Immature natural killer cell (primary cell): ENCODE results near the gene CALML3. TPM values are rescaled to one million over a fixed set of nuclear protein-coding genes. Genes with fewer than 3 reads are reported as not detected.

Experiments
- DNase-seq, 3 donors: peaks; one replicate each; pipeline ENCODE4 v3.0.0; 2022; ENCODE audit warnings: mixed read lengths in 1 of 3
- H3K27ac Mint-ChIP-seq, 6 donors: one replicate each; pipeline ENCODE4 v1.8.0; 2020; ENCODE audit warnings: mixed read lengths in 6 of 6, mild to moderate bottlenecking in 5 of 6, inconsistent platforms in 4 of 6, moderate library complexity in 3 of 6
- H3K27me3 Mint-ChIP-seq, 3 donors: one replicate each; pipeline ENCODE4 v1.8.0; 2020 to 2021; ENCODE audit warnings: low read depth in 3 of 3, mild to moderate bottlenecking in 3 of 3, mixed read lengths in 3 of 3, moderate library complexity in 3 of 3, inconsistent platforms in 1 of 3
- H3K36me3 Mint-ChIP-seq, 3 donors: one replicate each; pipeline ENCODE4 v1.8.0; 2020; ENCODE audit warnings: mixed read lengths in 3 of 3, inconsistent platforms in 2 of 3, mild to moderate bottlenecking in 2 of 3
- H3K4me1 Mint-ChIP-seq, 2 donors: one replicate each; pipeline ENCODE4 v1.8.0; 2020; ENCODE audit warnings: inconsistent platforms in 2 of 2, mild to moderate bottlenecking in 2 of 2, mixed read lengths in 2 of 2, moderate library complexity in 1 of 2
- H3K4me3 Mint-ChIP-seq, 5 donors: one replicate each; pipeline ENCODE4 v1.8.0; 2020; ENCODE audit warnings: mild to moderate bottlenecking in 5 of 5, mixed read lengths in 5 of 5, inconsistent platforms in 3 of 5, moderate library complexity in 3 of 5
- H3K9me3 Mint-ChIP-seq, 6 donors: one replicate each; pipeline ENCODE4 v1.8.0; 2020; ENCODE audit warnings: mild to moderate bottlenecking in 6 of 6, mixed read lengths in 6 of 6, inconsistent platforms in 4 of 6, moderate library complexity in 3 of 6
- polyA plus RNA-seq, 3 donors: library from polyadenylated mRNA; unstranded; fragments of 300-500 nt; fragmentation: Illumina TruSeq; gene quantifications; one replicate each; pipeline ENCODE4 v1.2.3, GENCODE V29; 2021

Gene CALML3
- polyA plus RNA-seq, 3 donors from 2014 or later: not detected

DNA sequence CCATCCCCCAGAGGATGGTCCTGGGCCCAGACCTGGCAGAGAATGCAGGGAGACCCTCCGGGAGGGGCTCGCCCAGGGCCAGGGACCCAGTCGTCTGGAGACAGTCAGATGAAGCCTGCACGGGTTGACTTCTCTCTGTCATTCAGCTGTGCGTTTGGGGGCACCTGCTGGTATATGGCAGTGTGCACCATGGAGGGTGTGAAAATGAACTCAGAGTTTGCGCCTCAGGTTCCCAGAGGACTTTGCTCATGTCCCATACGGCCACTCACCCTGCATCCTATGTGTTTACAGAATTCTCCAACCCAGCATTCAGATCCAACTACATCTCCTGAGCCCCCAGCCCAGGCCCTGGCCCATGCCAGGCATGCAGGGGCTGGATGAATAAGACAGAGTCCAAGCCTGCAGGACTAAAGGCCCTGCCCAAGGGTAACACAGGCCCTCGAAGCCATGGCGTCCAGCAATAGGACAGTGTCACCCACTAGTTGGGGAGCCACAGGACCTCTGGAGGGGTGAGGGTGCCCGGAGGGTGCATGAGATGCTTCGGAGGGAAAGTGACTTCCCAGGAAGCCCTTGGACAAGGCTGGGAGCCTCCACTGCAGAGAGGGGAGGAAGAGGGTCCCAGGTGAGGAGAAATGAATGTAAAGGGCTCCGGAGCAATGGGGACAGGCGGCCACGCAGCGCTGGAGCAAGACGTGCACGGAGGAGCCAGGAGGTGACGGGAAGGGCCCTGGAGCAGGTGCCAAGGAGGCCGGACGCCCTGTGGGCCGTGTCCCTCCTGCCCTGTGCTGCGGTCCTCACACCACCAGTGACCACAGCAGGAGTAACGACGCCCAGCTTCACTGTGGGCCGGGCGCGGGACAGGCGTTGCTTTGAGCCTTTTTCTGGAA is 36.3 kb downstream of the CALML3 start:
- Mint-ChIP-seq H3K27ac (no peak overlapping the region), H3K4me3 (no peak overlapping the region), H3K27me3 (peaks cover 0 to 3% (median 2%) of the 10 kb centered on the region in 3 donors), H3K36me3 (no peaks in the 10 kb centered on the region), H3K4me1 (peaks cover 9 to 11% of the 10 kb centered on the region in 2 donors), H3K9me3 (no peaks in the 10 kb centered on the region)
- no peak for DNase-seq

- Mint-ChIP-seq H3K4me1 (peaks cover 9 to 11% of the 10 kb centered on the region in 2 donors), H3K4me3 (no peak overlapping the region), H3K27me3 (peaks cover 0 to 3% (median 2%) of the 10 kb centered on the region in 3 donors), H3K27ac (no peak overlapping the region), H3K36me3 (no peaks in the 10 kb centered on the region), H3K9me3 (no peaks in the 10 kb centered on the region)
- no peak for DNase-seq
Observed at GRCh38 chr10:5561704-5562645, 37.2 kb downstream of the CALML3 start.

DNA sequence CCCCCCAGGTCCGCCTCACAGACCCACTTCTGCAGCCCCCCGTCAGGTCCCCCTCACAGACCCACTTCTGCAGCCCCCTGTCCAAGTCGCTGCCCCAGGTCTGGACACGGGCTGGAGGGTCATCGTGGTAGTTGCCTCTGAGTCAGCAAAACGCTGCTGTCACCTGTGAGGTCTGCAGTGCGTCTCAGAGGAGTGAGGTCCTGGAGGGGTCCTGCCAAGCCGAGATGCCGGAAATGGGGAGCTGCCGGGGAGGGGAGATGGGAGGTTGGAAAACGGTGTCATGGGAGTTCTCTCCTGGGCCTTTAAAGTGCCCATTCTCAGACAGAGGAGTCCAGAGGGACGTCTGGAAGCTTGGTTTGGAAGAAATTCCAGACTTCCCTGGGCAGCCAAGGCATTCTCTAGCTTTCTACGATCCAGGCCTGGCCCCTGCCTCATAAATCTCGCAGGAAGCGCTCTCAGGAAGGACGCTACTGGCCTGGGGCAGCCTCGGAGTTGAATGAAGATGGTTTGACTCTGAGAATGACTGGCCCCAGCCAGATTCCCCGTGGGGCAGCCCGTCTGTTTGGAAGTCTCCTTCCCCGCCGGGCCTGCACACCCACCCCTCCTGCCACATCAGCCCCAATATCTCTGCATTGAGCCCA is 38.7 kb downstream of the CALML3 start:
- Mint-ChIP-seq H3K4me1 (peaks cover 9 to 11% of the 10 kb centered on the region in 2 donors), H3K9me3 (no peaks in the 10 kb centered on the region), H3K27ac (no peak overlapping the region), H3K36me3 (no peaks in the 10 kb centered on the region), H3K27me3 (peaks cover 0 to 3% (median 2%) of the 10 kb centered on the region in 3 donors), H3K4me3 (no peak overlapping the region)
- DNase-seq: no peak

DNA sequence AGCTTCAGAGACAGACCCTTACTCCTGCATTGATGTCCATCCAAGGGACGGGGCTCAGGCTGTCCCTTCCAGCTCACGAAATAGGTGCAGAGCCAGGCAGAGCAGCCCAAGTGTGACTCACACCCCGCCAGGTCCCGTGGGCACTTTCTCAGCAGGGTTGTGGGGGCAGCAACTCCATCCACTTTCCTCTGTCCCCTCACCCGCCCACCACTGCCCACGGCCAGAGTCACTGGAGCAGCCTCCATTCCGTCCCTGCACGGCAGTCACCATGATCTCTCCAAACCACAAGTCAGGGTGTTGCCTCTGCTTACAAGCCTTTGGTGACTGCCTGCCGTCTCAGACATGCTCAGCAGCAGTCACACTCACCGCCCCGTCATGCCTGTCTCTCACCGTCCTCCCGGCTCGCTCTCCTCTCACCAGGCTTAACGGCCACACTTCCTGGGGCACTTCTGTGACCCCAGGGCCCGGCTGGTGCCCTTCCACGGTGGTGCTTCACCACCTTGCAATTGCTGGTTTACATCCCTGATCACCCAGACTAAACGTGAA is 39.3 kb downstream of the CALML3 start:
- DNase-seq: peak; percentile 11 to 21 (median 15)
- peak overlapping the region; percentile 18 to 65 (median 48) for H3K4me3 Mint-ChIP-seq
- H3K4me1 Mint-ChIP-seq: peaks cover 9 to 11% of the 10 kb centered on the region in 2 donors
- H3K27me3 Mint-ChIP-seq: peaks cover 0 to 7% (median 2%) of the 10 kb centered on the region in 3 donors
- H3K9me3 Mint-ChIP-seq: no peaks in the 10 kb centered on the region
- no peaks in the 10 kb centered on the region for H3K36me3 Mint-ChIP-seq
- peak overlapping the region in 4 of 6 donors; percentile 40 to 60 (median 54) for H3K27ac Mint-ChIP-seq

GRCh38 chr10:5564537-5565204 is 39.9 kb downstream of the CALML3 start:
- no peak for DNase-seq
- Mint-ChIP-seq H3K36me3 (no peaks in the 10 kb centered on the region), H3K4me1 (peaks cover 9 to 11% of the 10 kb centered on the region in 2 donors), H3K27me3 (peaks cover 0 to 7% (median 2%) of the 10 kb centered on the region in 3 donors), H3K27ac (peak overlapping the region; percentile 11 to 71 (median 54)), H3K9me3 (no peaks in the 10 kb centered on the region), H3K4me3 (peak overlapping the region; percentile 18 to 65 (median 48))

DNA sequence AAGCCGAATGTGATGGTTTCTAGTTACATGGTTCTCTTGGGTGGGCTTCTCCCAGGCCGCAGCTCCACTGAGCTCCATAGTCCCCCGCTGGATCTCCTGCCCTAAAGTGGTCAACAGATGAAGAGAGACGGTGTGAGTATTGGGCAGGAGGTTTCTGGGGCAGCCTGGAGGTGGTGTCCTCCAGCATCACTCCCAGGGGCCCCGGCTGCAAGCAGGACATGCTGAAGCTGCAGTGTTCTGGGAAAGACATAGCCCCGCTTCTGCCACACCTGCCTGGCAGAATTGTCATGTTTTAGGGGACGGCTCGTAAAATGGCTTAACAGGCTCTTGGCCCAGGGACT is 40.4 kb downstream of the CALML3 start:
- Mint-ChIP-seq H3K4me1 (peaks cover 9 to 11% of the 10 kb centered on the region in 2 donors), H3K27ac (peak overlapping the region in 1 of 6 donors; percentile 11), H3K27me3 (peaks cover 0 to 7% (median 2%) of the 10 kb centered on the region in 3 donors), H3K9me3 (no peaks in the 10 kb centered on the region), H3K4me3 (no peak overlapping the region), H3K36me3 (no peaks in the 10 kb centered on the region)
- no peak for DNase-seq

DNA sequence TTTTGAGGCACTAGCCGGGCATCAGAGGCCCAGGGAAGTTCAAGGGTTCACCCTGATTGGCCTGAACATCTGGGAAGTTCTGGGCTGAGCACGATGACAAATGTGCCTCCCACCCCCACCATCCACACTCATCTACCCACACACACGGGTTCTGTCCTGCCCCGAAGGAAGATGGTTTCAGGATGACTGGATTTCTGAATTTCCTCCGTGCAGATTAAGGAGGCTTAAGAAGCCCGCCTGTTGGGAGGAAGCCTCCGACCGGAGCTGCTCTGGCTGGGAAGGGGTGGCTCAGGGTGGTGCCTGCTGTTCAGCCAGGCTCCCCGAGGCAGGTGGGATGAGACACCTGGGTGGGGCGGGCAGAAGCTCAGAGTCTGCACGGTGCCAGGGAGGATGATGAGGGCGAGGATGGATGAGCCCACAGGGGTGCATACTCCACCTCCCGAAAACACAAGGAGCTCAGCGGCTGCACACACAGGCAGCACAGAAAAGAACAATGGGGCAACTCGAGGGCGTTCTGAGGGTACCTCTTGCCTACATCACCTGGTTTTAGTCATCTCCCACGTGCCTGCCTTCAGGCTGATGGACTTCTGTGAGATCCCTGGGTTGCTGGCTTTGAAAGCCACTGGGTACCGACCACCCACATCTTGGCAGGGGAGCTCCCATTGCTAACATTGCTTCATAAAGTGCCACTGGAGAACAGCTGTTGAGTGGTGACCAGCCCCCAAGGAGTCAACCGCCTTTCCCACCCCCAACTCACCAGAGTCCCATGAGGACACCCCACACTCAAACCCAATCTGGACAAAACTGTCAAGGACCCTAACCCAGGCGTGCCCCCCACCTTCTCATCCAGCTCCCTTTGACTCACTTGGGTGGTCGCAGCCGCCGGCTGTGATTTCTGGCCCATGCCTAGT is 41.2 kb downstream of the CALML3 start:
- Mint-ChIP-seq H3K4me3 (no peak overlapping the region), H3K4me1 (peaks cover 9 to 11% of the 10 kb centered on the region in 2 donors), H3K36me3 (no peaks in the 10 kb centered on the region), H3K9me3 (no peaks in the 10 kb centered on the region), H3K27me3 (peaks cover 0 to 7% (median under 1%) of the 10 kb centered on the region in 3 donors), H3K27ac (no peak overlapping the region)
- no peak for DNase-seq

DNA sequence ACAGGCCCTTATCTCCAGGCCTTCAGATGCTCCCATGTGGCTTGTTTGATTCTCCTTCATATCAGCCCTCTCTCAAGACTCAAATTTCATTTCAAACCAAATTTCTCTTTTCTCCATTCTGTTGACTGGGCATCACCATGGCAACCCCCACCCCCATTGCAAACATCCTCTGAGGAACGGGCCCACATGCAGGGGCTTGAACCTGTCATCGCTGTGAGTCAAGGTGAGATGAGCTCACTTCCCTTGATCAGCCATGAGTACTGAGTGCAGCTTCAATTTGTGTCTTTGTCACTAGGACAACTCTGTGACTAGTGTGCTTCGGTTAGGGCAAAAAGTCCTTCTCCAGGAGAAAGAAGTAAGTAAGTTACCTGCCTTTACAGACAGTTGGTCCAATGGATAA is 41.9 kb downstream of the CALML3 start:
- DNase-seq: no peak
- no peak overlapping the region for H3K27ac Mint-ChIP-seq
- H3K4me3 Mint-ChIP-seq: no peak overlapping the region
- no peaks in the 10 kb centered on the region for H3K9me3 Mint-ChIP-seq
- peaks cover 9 to 11% of the 10 kb centered on the region in 2 donors for H3K4me1 Mint-ChIP-seq
- peaks cover 0 to 7% (median 0%) of the 10 kb centered on the region in 3 donors for H3K27me3 Mint-ChIP-seq
- H3K36me3 Mint-ChIP-seq: no peaks in the 10 kb centered on the region

DNA sequence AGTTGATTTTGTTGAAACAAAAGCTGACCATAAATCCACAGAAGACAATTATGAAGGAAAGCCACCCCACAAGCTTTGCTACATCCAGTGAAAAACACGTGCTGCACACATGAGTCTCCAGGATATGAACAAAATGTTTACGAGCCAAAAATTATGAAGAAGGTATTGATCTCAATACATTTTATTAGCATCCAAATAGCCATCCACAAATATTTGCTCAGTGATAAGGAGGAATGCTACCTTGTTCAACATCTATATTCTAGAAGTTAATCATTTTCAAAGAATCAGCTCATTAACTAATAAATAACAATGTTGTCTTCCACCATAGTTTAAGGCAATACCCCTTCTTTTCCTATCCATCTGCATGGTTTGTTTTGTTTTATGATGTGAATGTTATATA is 42.7 kb downstream of the CALML3 start:
- Mint-ChIP-seq H3K27me3 (peaks cover 0 to 5% (median 0%) of the 10 kb centered on the region in 3 donors), H3K36me3 (no peaks in the 10 kb centered on the region), H3K27ac (no peak overlapping the region), H3K4me3 (no peak overlapping the region), H3K9me3 (no peaks in the 10 kb centered on the region), H3K4me1 (peaks cover 9 to 11% of the 10 kb centered on the region in 2 donors)
- no peak for DNase-seq

DNA sequence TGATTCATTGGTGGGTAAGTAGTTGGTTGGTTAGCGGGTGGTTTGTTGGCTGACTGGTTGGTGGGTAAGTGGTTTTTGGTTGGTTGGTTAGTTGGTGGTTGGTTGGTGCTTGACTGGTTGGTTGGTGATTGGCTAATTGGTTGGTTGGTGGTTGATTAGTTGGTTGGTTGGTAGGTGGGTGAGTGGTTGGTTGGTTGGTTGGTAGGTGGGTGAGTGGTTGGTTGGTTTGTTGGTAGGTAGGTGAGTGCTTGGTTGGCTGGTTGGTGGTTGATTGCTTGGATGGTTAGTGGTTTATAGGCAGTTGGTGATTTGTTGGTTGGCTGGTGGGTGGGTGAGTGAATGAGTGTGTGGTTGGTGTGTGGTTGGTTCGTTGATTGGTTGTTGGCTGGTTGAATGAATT is 44.2 kb downstream of the CALML3 start:
- H3K27me3 Mint-ChIP-seq: peaks cover 0 to 4% (median 2%) of the 10 kb centered on the region in 3 donors
- peaks cover 9 to 11% of the 10 kb centered on the region in 2 donors for H3K4me1 Mint-ChIP-seq
- no peak overlapping the region for H3K4me3 Mint-ChIP-seq
- peak overlapping the region in 1 of 6 donors; percentile 28 for H3K27ac Mint-ChIP-seq
- DNase-seq: no peak
- H3K36me3 Mint-ChIP-seq: no peaks in the 10 kb centered on the region
- no peaks in the 10 kb centered on the region for H3K9me3 Mint-ChIP-seq

DNA sequence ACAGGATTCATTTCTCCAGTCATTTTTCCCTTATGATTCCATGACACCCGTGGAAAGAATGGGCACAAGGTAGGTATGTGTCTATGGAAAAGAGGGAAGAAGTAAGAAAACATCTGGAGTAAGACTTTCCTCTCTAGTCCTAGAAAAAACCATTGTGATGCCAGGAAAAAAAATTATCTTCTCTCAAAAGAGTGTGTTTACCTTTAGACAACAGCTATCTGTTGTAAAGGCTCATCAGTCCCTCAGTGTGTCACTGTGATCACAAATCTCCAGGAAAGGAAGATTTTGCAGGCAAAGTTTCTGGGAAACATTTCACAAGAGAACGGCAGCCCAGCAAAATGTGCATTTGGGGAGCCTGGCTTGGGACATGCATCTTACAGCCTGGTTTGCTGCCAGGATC is 44.8 kb downstream of the CALML3 start:
- H3K9me3 Mint-ChIP-seq: no peaks in the 10 kb centered on the region
- peaks cover under 1 to 4% (median 2%) of the 10 kb centered on the region in 3 donors for H3K27me3 Mint-ChIP-seq
- H3K27ac Mint-ChIP-seq: no peak overlapping the region

DNA sequence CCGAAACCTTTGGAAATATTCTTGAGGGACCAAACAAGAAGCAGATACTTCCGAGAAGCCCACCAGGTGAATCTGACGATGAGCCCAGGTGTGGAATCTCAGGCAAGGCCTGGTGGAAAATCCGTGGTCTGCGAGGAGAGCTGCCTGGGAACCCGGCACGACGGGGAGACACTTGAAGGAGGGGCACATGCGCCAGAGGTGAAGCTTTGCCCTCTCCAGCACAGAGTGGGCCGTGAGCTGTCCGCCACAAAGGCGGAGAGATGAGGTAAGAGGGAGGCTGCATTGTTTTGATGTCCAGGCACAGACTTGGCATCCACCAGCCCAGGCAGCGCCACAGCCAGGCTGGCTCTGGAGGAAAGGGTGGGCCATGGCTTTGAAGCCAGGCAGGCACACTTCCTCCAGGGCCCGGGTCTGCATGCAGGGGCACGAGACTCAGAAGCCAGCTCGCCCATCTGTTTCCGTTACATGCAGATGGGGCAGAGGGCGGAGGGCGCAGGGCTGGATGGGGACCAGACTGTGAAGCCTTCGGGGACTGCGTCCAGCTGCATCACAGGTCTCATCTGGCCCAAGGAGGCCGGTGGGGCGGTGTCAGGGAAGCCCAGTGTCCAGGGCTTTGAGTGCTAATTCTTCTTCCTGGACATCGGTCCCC is 45.4 kb downstream of the CALML3 start:
- Mint-ChIP-seq H3K9me3 (no peaks in the 10 kb centered on the region), H3K27me3 (peaks cover 2 to 4% (median 2%) of the 10 kb centered on the region in 3 donors), H3K4me1 (no peaks in the 10 kb centered on the region), H3K27ac (no peak overlapping the region), H3K4me3 (no peak overlapping the region), H3K36me3 (no peaks in the 10 kb centered on the region)
- DNase-seq: no peak

More for the DNA sequence above, 44.8 kb downstream of the CALML3 start:
- no peak for DNase-seq
- Mint-ChIP-seq H3K4me3 (no peak overlapping the region), H3K4me1 (peaks cover 4 to 6% of the 10 kb centered on the region in 2 donors), H3K36me3 (no peaks in the 10 kb centered on the region)
